ENCODE measurements around the gene ZFPM1. TPM values are rescaled to one million over a fixed set of nuclear protein-coding genes. Genes with fewer than 3 reads are reported as not detected.

The ZFPM1 gene
- total RNA-seq, 1 donor from 2014 or later: 35.0 TPM

DNA sequence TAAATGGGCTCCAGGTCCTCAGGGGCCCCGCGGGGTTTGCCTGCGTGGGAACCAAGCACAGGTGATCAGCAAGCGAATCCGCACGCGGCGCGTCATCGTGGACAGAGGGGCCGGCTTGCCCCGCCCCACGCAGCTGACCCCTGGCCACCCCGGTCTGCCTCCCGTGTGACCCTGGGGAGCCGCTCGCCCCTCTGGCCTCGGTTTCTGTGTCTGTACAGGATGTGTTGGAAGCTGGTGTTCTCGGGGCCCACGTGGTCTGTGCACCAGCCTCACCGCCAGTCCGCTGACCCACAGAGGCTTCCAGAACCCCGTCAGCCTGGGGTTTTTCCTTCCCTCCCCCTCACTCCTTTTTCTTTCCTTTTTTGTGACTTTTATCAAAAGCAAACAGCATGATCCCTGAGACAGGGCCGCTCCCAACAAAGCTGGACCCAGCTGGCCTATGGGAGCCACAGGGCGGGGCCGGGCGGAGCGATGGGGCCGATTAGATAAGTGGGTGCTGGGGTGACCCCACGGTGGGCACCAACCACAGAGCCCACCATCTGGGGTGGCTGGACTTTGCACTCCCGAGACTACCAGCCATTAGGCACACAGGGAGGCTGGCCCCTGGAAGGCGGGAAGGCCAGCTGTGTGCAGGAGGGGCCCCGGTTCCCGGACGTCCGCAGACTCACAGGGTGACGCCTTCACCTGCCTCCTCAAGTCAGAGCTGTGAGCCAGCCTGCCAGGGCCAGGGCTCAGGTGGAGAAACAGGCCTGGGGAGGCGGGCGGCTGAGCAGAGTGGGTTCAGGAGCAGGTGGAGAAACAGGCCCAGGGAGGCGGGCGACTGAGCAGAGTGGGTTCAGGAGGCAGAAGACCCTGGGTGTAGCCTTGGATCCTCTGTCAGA is 56.0 kb downstream of the ZFPM1 start:
- Mint-ChIP-seq H3K4me3 (no peak overlapping the region), H3K27ac (no peak overlapping the region), H3K27me3 (no peaks in the 10 kb centered on the region), H3K9me3 (no peaks in the 10 kb centered on the region), H3K36me3 (ENCODE audit: low read depth) (peaks cover 1% of the 10 kb centered on the region), H3K4me1 (no peaks in the 10 kb centered on the region)
- intact Hi-C loops (cut with micrococcal nuclease): no loop called here
- TF ChIP-seq, protein P1, sequence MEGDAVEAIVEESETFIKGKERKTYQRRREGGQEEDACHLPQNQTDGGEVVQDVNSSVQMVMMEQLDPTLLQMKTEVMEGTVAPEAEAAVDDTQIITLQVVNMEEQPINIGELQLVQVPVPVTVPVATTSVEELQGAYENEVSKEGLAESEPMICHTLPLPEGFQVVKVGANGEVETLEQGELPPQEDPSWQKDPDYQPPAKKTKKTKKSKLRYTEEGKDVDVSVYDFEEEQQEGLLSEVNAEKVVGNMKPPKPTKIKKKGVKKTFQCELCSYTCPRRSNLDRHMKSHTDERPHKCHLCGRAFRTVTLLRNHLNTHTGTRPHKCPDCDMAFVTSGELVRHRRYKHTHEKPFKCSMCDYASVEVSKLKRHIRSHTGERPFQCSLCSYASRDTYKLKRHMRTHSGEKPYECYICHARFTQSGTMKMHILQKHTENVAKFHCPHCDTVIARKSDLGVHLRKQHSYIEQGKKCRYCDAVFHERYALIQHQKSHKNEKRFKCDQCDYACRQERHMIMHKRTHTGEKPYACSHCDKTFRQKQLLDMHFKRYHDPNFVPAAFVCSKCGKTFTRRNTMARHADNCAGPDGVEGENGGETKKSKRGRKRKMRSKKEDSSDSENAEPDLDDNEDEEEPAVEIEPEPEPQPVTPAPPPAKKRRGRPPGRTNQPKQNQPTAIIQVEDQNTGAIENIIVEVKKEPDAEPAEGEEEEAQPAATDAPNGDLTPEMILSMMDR (IDR thresholded peaks at IDR 0.05): no peak
- ChIA-PET POLR2A (no interaction called here), CTCF (no interaction called here)
- DNase-seq (no peak), ATAC-seq (ENCODE audit: low read depth) (no peak)

DNA sequence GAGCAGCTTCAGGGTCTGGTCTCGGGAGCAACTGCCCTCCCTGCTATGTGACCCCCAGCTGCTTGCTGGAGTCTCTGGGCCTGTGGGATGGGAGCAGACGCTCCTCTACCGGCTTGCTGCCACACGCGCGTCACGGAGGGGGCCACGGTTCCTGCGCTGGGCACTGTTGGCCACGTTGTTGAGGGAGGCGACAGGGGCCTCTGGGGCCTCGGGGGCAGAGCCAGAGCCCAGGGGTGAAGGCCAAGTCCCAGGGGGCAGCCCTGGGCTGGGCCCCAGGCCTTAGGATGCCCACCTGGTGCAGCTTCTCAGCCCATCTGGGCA is 56.6 kb downstream of the ZFPM1 start:
- Mint-ChIP-seq H3K27me3 (no peaks in the 10 kb centered on the region), H3K9me3 (no peaks in the 10 kb centered on the region), H3K4me1 (no peaks in the 10 kb centered on the region), H3K4me3 (no peak overlapping the region), H3K36me3 (ENCODE audit: low read depth) (peaks cover 3% of the 10 kb centered on the region), H3K27ac (no peak overlapping the region)
- TF ChIP-seq, protein P1 (IDR thresholded peaks at IDR 0.05): no peak
- intact Hi-C loops (cut with micrococcal nuclease): no loop called here
- no peak for ATAC-seq (ENCODE audit: low read depth)
- DNase-seq: no peak
- ChIA-PET CTCF (no interaction called here), POLR2A (interaction anchor here (1.0 kb wide), 1 partner anchor 57 kb away, joined by 6 read pairs; no protein-coding TSS in a partner anchor)

DNA sequence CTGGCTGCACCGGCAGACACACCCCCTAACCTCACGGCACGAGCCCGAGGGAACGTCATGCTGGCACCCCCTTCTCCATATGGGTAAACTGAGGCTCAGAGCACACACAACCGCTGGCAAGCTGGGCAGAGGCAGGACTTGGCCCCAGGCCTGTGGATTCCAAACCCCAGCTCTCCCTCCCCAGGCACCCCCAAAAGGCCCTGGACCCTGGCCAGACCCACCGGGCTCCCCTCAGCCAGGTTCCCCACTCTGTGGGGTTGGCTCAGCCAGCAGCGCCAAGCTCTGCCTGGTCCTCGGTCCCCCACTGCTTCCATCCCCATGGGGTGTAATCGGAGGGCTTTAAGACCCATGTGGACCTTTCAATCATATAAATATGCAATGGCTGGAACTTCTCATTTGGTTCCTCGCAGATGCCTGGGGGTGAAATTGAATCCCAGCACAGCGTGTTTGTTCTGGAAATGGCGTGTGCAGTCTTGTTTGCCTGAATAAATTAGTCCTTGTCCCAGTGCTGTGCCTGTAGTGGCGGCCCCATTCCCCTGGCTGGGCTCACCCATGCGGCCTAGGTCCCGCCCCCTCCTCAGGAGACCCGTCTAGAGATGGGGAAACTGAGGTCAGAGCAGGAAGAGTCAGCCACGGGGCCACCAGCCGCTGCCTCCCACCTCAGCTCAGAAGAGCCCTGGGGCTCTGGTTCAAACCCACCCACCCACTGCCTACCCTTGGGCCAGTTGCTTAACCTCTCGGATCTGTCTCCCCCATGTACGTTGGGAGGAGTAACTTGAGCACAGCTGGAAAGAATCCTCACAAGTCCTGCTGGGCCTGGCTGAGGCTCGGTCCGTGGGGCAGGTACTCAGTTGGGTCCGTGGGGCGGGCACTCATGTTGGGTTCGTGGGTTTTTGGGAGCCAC is 57.3 kb downstream of the ZFPM1 start:
- DNase-seq (no peak), ATAC-seq (ENCODE audit: low read depth) (no peak)
- Mint-ChIP-seq H3K4me1 (no peaks in the 10 kb centered on the region), H3K4me3 (no peak overlapping the region), H3K9me3 (no peaks in the 10 kb centered on the region), H3K27me3 (no peaks in the 10 kb centered on the region), H3K36me3 (ENCODE audit: low read depth) (peaks cover 5% of the 10 kb centered on the region), H3K27ac (no peak overlapping the region)
- intact Hi-C loops (cut with micrococcal nuclease): no loop called here
- ChIA-PET POLR2A (interaction anchor here (1.0 kb wide), 1 partner anchor 58 kb away, joined by 6 read pairs; no protein-coding TSS in a partner anchor), CTCF (no interaction called here)
- TF ChIP-seq, protein P1 (IDR thresholded peaks at IDR 0.05): no peak

DNA sequence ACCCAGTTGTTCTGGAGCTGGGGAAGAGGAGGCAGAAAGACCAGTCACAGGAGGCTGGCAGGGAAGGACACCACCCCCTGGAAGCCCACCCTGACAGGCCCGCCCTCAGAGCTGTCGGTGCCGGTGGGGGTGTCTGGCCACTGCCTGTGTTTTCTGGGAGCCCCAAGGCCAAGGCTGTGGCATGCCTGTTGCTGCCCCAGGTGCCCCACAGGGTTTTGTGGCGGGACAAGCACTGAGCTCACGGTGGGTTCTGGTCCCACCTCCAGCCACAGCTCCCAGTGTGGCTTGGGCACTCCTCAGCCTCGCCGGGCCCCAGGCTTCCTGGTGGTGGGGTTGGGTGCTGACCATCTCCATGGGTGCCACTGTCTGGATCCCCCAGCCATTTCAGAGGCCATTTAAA is 58.0 kb downstream of the ZFPM1 start:
- ATAC-seq (ENCODE audit: low read depth): no peak
- Mint-ChIP-seq H3K27ac (no peak overlapping the region), H3K9me3 (no peaks in the 10 kb centered on the region), H3K4me3 (no peak overlapping the region), H3K4me1 (no peaks in the 10 kb centered on the region), H3K36me3 (ENCODE audit: low read depth) (peaks cover 5% of the 10 kb centered on the region), H3K27me3 (no peaks in the 10 kb centered on the region)
- intact Hi-C loops (cut with micrococcal nuclease): no loop called here
- TF ChIP-seq, protein P1 (IDR thresholded peaks at IDR 0.05): no peak
- POLR2A ChIA-PET: no interaction called here
- CTCF ChIA-PET: no interaction called here
- DNase-seq: no peak

DNA sequence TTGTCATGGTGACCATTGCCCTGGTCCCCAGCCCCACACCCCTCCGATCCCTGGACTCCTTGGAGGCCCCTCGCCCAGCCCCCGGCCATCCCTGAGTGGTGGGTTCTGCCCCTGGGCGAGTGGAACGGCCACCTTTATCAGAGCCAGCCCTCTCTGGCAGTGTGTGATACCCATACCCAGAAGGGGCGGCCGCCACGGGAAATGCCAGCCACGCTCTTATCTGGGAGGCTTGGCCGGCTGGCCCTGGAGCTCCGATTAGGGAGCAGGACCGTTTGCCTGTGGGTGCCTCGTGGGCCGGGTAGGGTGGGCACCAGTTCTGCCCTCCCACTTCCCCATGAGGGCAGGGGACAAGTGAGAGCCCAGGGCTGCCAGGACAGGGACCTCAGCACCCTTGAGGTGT is 58.8 kb downstream of the ZFPM1 start:
- H3K9me3 Mint-ChIP-seq: no peaks in the 10 kb centered on the region
- H3K4me1 Mint-ChIP-seq: no peaks in the 10 kb centered on the region
- H3K36me3 Mint-ChIP-seq (ENCODE audit: low read depth): peaks cover 8% of the 10 kb centered on the region
- ATAC-seq (ENCODE audit: low read depth): no peak
- H3K27ac Mint-ChIP-seq: no peak overlapping the region
- CTCF ChIA-PET: no interaction called here
- intact Hi-C loops (cut with micrococcal nuclease): no loop called here
- no peaks in the 10 kb centered on the region for H3K27me3 Mint-ChIP-seq
- no peak for DNase-seq
- no peak overlapping the region for H3K4me3 Mint-ChIP-seq
- POLR2A ChIA-PET: no interaction called here
- TF ChIP-seq, protein P1 (IDR thresholded peaks at IDR 0.05): no peak
